H1 (cell line): ENCODE data around the gene COX7C. TPM values are rescaled to one million over a fixed set of nuclear protein-coding genes. Genes with fewer than 3 reads are reported as not detected.

Experiments used
- CTCF ChIA-PET: fragments of 300-600 bp; sonication (Branson Sonifier 250); formaldehyde crosslinking; loops from one replicate; lab custom pipeline; 2021; ENCODE audit not compliant: partially characterized antibody; lab: Charles Lee
- POLR2A ChIA-PET: fragments of 300-600 bp; sonication (Branson Sonifier 250); formaldehyde crosslinking; loops from one replicate; lab custom pipeline; 2021; ENCODE audit warnings: inconsistent platforms; ENCODE audit not compliant: partially characterized antibody; lab: Charles Lee
- DNase-seq, 2 experiments: peaks; one replicate each; pipeline versions ENCODE4 v3.0.0 to v3.0.0-alpha.2; 2010 to 2022; ENCODE audit warnings: low spot score in 2 of 2, low read depth in 1 of 2, mixed read lengths in 1 of 2
- FAIRE-seq: peaks from 2 replicates; lab custom pipeline; 2011; peaks lifted over from hg19 to GRCh38; lab: Jason Lieb, UNC
- H2AFZ ChIP-seq: 2 replicates; pipeline ENCODE4 v1.8.1; 2012; ENCODE audit warnings: low read length, inconsistent platforms
- H2AK5ac ChIP-seq: 2 replicates; pipeline ENCODE4 v1.6.1; 2013; ENCODE audit warnings: low read depth, low read length
- H2BK120ac ChIP-seq: replicated peaks from 2 replicates; pipeline ENCODE3; 2013; ENCODE audit warnings: low read depth, low read length, inconsistent platforms
- H2BK12ac ChIP-seq: 2 replicates; pipeline ENCODE4 v1.6.1; 2013; ENCODE audit warnings: low read depth, low read length
- H2BK15ac ChIP-seq: 2 replicates; pipeline ENCODE4 v1.6.1; 2013; ENCODE audit warnings: low read length
- H2BK20ac ChIP-seq: 2 replicates; pipeline ENCODE4 v1.6.1; 2013; ENCODE audit warnings: low read length
- H2BK5ac ChIP-seq: 2 replicates; pipeline ENCODE4 v1.6.1; 2013; ENCODE audit warnings: low read depth, low read length
- H3K14ac ChIP-seq: 2 replicates; pipeline ENCODE4 v1.6.1; 2013; ENCODE audit warnings: inconsistent platforms; ENCODE audit not compliant: insufficient read length
- H3K18ac ChIP-seq: 2 replicates; pipeline ENCODE4 v1.6.1; 2013; ENCODE audit warnings: low read length; ENCODE audit errors: extremely low read depth
- H3K23ac ChIP-seq: 2 replicates; pipeline ENCODE4 v1.6.1; 2013; ENCODE audit warnings: inconsistent platforms; ENCODE audit not compliant: insufficient read length
- H3K23me2 ChIP-seq: 2 replicates; pipeline ENCODE4 v1.6.1; 2013; ENCODE audit warnings: low read depth, low read length
- H3K27ac ChIP-seq: 2 replicates; pipeline ENCODE4 v1.6.1; 2011; ENCODE audit warnings: low read depth, low read length, inconsistent platforms
- H3K27me3 ChIP-seq, 4 experiments: replicated peaks in 1 of 4; 1 replicate in 1 of 4; 2 replicates in 3 of 4; pipeline versions ENCODE4 v1.6.1 to v1.8.1; 2011 to 2013; ENCODE audit warnings: low read length in 3 of 4, mild to moderate bottlenecking in 3 of 4, inconsistent platforms in 2 of 4, mixed read lengths in 2 of 4, moderate library complexity in 1 of 4; ENCODE audit not compliant: control insufficient read depth in 3 of 4, insufficient read depth in 3 of 4; ENCODE audit errors: extremely low read depth in 1 of 4
- H3K36me3 ChIP-seq, 4 experiments: 2 replicates each; pipeline versions ENCODE4 v1.6.1 to v1.8.1; 2011 to 2013; ENCODE audit warnings: mild to moderate bottlenecking in 4 of 4, low read length in 3 of 4, moderate library complexity in 2 of 4, control low read depth in 1 of 4, inconsistent platforms in 1 of 4; ENCODE audit not compliant: insufficient read depth in 4 of 4, control insufficient read depth in 2 of 4
- H3K4ac ChIP-seq: replicated peaks from 2 replicates; pipeline ENCODE3; 2013; ENCODE audit warnings: low read length, low read depth, mixed read lengths, inconsistent platforms; ENCODE audit not compliant: insufficient read length
- H3K4me1 ChIP-seq, 4 experiments: replicated peaks in 1 of 4; 1 replicate in 1 of 4; 2 replicates in 3 of 4; pipeline versions ENCODE4 v1.6.1 to v1.8.1; 2011 to 2013; ENCODE audit warnings: low read length in 3 of 4, inconsistent platforms in 2 of 4, mixed read lengths in 1 of 4; ENCODE audit not compliant: insufficient read depth in 4 of 4, control insufficient read depth in 3 of 4
- H3K4me2 ChIP-seq, 2 experiments: 2 replicates each; pipeline versions ENCODE4 v1.6.1 to v1.8.1; 2011 to 2013; ENCODE audit warnings: low read depth in 2 of 2, low read length in 2 of 2, control low read depth in 1 of 2, inconsistent platforms in 1 of 2, mild to moderate bottlenecking in 1 of 2; ENCODE audit not compliant: insufficient read depth in 1 of 2
- H3K4me3 ChIP-seq, 4 experiments: fragments of 200-600, 300-600 bp in 1 of 4; sonication (generic), shearing (Covaris generic), sonication (Bioruptor Twin) in 1 of 4; 2 replicates each; pipeline versions ENCODE4 v1.5.1 to v1.8.1; 2011 to 2016; ENCODE audit warnings: low read length in 4 of 4, low read depth in 3 of 4, control low read depth in 2 of 4, inconsistent platforms in 2 of 4, mild to moderate bottlenecking in 2 of 4, mixed read lengths in 1 of 4, moderate library complexity in 1 of 4; ENCODE audit not compliant: insufficient read depth in 2 of 4; ENCODE audit errors: extremely low read depth in 1 of 4
- H3K56ac ChIP-seq: replicated peaks from 2 replicates; pipeline ENCODE3; 2013; ENCODE audit warnings: low read depth, mild to moderate bottlenecking, mixed read lengths, low read length, inconsistent platforms; ENCODE audit not compliant: insufficient read length
- H3K79me1 ChIP-seq: 2 replicates; pipeline ENCODE4 v1.6.1; 2013; ENCODE audit warnings: low read depth, low read length, control low read depth
- H3K79me2 ChIP-seq, 2 experiments: 2 replicates each; pipeline versions ENCODE4 v1.6.1 to v1.8.1; 2012 to 2013; ENCODE audit warnings: low read length in 2 of 2, mild to moderate bottlenecking in 2 of 2, inconsistent platforms in 1 of 2; ENCODE audit not compliant: insufficient read depth in 2 of 2, control insufficient read depth in 1 of 2
- H3K9ac ChIP-seq, 4 experiments: replicated peaks in 1 of 4; 1 replicate in 1 of 4; 2 replicates in 3 of 4; pipeline versions ENCODE4 v1.6.1 to v1.8.1; 2011 to 2013; ENCODE audit warnings: low read depth in 3 of 4, low read length in 3 of 4, control low read depth in 2 of 4, mild to moderate bottlenecking in 2 of 4, moderate library complexity in 2 of 4, inconsistent platforms in 1 of 4; ENCODE audit errors: extremely low read depth in 1 of 4
- H3K9me3 ChIP-seq, 2 experiments: 2 replicates each; pipeline versions ENCODE4 v1.6.1 to v1.8.1; 2012 to 2013; ENCODE audit warnings: mild to moderate bottlenecking in 2 of 2, moderate library complexity in 2 of 2, control low read depth in 1 of 2, inconsistent platforms in 1 of 2, low read depth in 1 of 2, low read length in 1 of 2, mixed read lengths in 1 of 2; ENCODE audit not compliant: insufficient read depth in 2 of 2
- H4K20me1 ChIP-seq, 2 experiments: replicated peaks in 1 of 2; 2 replicates each; pipeline versions ENCODE3 to v1.8.1; 2011 to 2013; ENCODE audit warnings: inconsistent platforms in 2 of 2, low read length in 2 of 2, mild to moderate bottlenecking in 1 of 2; ENCODE audit not compliant: insufficient read depth in 2 of 2, control insufficient read depth in 1 of 2
- H4K5ac ChIP-seq: 2 replicates; pipeline ENCODE4 v1.6.1; 2013; ENCODE audit warnings: low read length, low read depth, mixed read lengths, inconsistent platforms; ENCODE audit not compliant: insufficient read length
- H4K8ac ChIP-seq: 2 replicates; pipeline ENCODE4 v1.8.0; 2013; ENCODE audit warnings: mild to moderate bottlenecking, moderate library complexity, low read length, inconsistent platforms; ENCODE audit not compliant: insufficient read depth; ENCODE audit errors: extremely low read depth
- H4K91ac ChIP-seq: replicated peaks from 2 replicates; pipeline ENCODE3; 2013; ENCODE audit warnings: low read length, mixed read lengths, inconsistent platforms; ENCODE audit not compliant: insufficient read length
- BRCA1 ChIP-seq: IDR thresholded peaks from 2 replicates; pipeline ENCODE4 v1.6.1; 2012; ENCODE audit warnings: low read depth, low read length, improper control_type of control experiment
- E2F6 ChIP-seq: IDR thresholded peaks from 2 replicates; pipeline ENCODE4 v1.6.1; 2012; ENCODE audit warnings: inconsistent platforms
- KDM1A ChIP-seq: fragments of 200-600, 300-600 bp; sonication (generic); IDR thresholded peaks from 2 replicates; pipeline ENCODE4 v1.7.1; 2016; ENCODE audit warnings: mild to moderate bottlenecking, low read length, borderline replicate concordance
- KDM4A ChIP-seq: IDR thresholded peaks from one replicate; pipeline ENCODE4 v1.7.1; 2012; ENCODE audit warnings: low read depth, mild to moderate bottlenecking, moderate library complexity, low read length, inconsistent platforms; ENCODE audit not compliant: severe bottlenecking
- NRF1 ChIP-seq: IDR thresholded peaks from 2 replicates; pipeline ENCODE4 v1.6.1; 2011; ENCODE audit warnings: mild to moderate bottlenecking, low read depth, low read length, improper control_type of control experiment
- SP1 ChIP-seq: IDR thresholded peaks from 2 replicates; pipeline ENCODE4 v1.6.1; 2011; ENCODE audit warnings: low read depth, low read length
- TBP ChIP-seq: IDR thresholded peaks from 2 replicates; pipeline ENCODE4 v1.6.1; 2011; ENCODE audit warnings: low read depth, low read length, improper control_type of control experiment
- WGBS, 2 experiments: shearing (Covaris generic) in 1 of 2; methylation state at CpG; one replicate each; pipeline versions ENCODE4 v1.1.6 to v1.1.7; 2013 to 2015; ENCODE audit warnings: low lambda C conversion rate in 2 of 2, mixed read lengths in 2 of 2, inconsistent platforms in 1 of 2, low coverage in 1 of 2, missing lambda C conversion rate in 1 of 2; ENCODE audit not compliant: insufficient replicate concordance in 2 of 2, insufficient coverage in 1 of 2, insufficient read length in 1 of 2; ENCODE audit errors: extremely low coverage in 1 of 2, missing lambda C conversion rate in 1 of 2; 5-methylcytosine and 5-hydroxymethylcytosine counted together
- polyA plus RNA-seq, 7 experiments: library from polyadenylated mRNA; depleted of rRNA in 3 of 7; stranded (reverse) in 5 of 7; unstranded in 2 of 7; fragments of >200 nt in 5 of 7; fragments of 200-250 nt in 2 of 7; gene quantifications; 1 replicate in 5 of 7; 2 replicates in 1 of 7; 4 replicates in 1 of 7; pipeline versions ENCODE4 v1.2.1 to v1.2.3, GENCODE V29; 2011 to 2013; ENCODE audit warnings: missing spikeins in 2 of 7, mixed read lengths in 2 of 7
- total RNA-seq: library from RNA; stranded (reverse); fragmentation: NEBNext Ultra II Directional; extraction: Animal tissue kit (Norgen Biotek cat#: 25700); gene quantifications from 2 replicates; pipeline ENCODE4 v1.2.1, GENCODE V29; 2021

The COX7C gene
- total and polyA plus RNA-seq, 2 of the 8 experiments (the other 6 are each of a cell fraction or from before 2014, with no cell fraction given), result 1,059 to 1,207 TPM

- H3K27ac ChIP-seq, result no peak overlapping the region
- WGBS, 2 experiments, result 90% methylated on average over 2 of the region's 2 CpGs; no CpG with 5 or more reads in 1 of the 2 experiments
- H3K79me1 ChIP-seq, result no peaks in the 10 kb centered on the region
Measured at GRCh38 chr5:86664173-86664572, 46.4 kb downstream of the COX7C start.

More at GRCh38 chr5:86664173-86664572, 46.4 kb downstream of the COX7C start:
- Histone ChIP-seq H3K18ac (no peak overlapping the region), H2BK5ac (no peak overlapping the region), H3K23me2 (no peaks in the 10 kb centered on the region), H3K36me3 (no peaks in the 10 kb centered on the region), H3K79me2 (no peaks in the 10 kb centered on the region), H4K91ac (no peak overlapping the region), H3K4me3 (no peak overlapping the region), H2BK15ac (no peak overlapping the region), H3K56ac (no peak overlapping the region), H2AK5ac (no peak overlapping the region), H3K23ac (no peak overlapping the region), H2BK12ac (no peak overlapping the region), H3K4ac (no peak overlapping the region), H2AFZ (0 out of 2 replicates have a peak overlapping the region, but pooled peaks have one; percentile 30), H3K14ac (no peak overlapping the region), H2BK120ac (no peak overlapping the region), H3K4me1 (no peaks in the 10 kb centered on the region; a peak in 2 of 7 replicates), H4K20me1 (no peaks in the 10 kb centered on the region), H3K4me2 (no peak overlapping the region), H3K27me3 (no peaks in the 10 kb centered on the region), H3K9ac (no peak overlapping the region), H4K8ac (no peak overlapping the region), H4K5ac (no peak overlapping the region), H2BK20ac (no peak overlapping the region), H3K9me3 (no peaks in the 10 kb centered on the region)
- no peak for FAIRE-seq
- POLR2A ChIA-PET, result interaction anchor here (1.9 kb wide), 1 partner anchor 41 kb away, joined by 4 read pairs; no protein-coding TSS in a partner anchor
- no peak for TF ChIP-seq NRF1
- no peak for TF ChIP-seq TBP
- no peak for TF ChIP-seq SP1
- TF ChIP-seq KDM1A, result no peak
- no peak for TF ChIP-seq E2F6
- TF ChIP-seq BRCA1, result no peak
- TF ChIP-seq KDM4A, result no peak
- no peak for DNase-seq
- CTCF ChIA-PET, result no interaction called here
